ENCODE data around the gene UBA52.

- TF ChIP-seq CTCF (IDR thresholded peaks at IDR 0.05; ENCODE audit: insufficient read depth, low read length, poor library complexity, severe bottlenecking) (no peak), EZH2phosphoT487 (conservative IDR thresholded peaks at IDR 0.05; ENCODE audit: low read length) (peak; percentile 94)
Measured at GRCh38 chr19:18610556-18611326, 39.1 kb downstream of the UBA52 start.
